KOPT-K1 (cell line): Measurements from ENCODE around the gene IGF2BP3.
A peak's percentile ranks its signal among the peaks of the same experiment; 100 is the strongest.

ENCODE experiments used
- H3K27ac ChIP-seq: fragments of 200-600 bp; sonication (generic); 2 replicates; pipeline ENCODE4 v1.5.1; 2016; ENCODE audit warnings: antibody characterized with exemption, mild to moderate bottlenecking, low read depth, low read length; ENCODE audit not compliant: poor library complexity, severe bottlenecking
- H3K36me3 ChIP-seq: fragments of 200-600 bp; sonication (generic); 2 replicates; pipeline ENCODE4 v1.5.1; 2017; ENCODE audit warnings: antibody characterized with exemption, mild to moderate bottlenecking, low read length, moderate library complexity; ENCODE audit not compliant: insufficient read depth
- H3K9me3 ChIP-seq: fragments of 200-600 bp; sonication (generic); 2 replicates; pipeline ENCODE4 v1.5.1; 2017; ENCODE audit warnings: antibody characterized with exemption, low read length, mild to moderate bottlenecking; ENCODE audit not compliant: insufficient read depth, poor library complexity, severe bottlenecking

Gene IGF2BP3

DNA sequence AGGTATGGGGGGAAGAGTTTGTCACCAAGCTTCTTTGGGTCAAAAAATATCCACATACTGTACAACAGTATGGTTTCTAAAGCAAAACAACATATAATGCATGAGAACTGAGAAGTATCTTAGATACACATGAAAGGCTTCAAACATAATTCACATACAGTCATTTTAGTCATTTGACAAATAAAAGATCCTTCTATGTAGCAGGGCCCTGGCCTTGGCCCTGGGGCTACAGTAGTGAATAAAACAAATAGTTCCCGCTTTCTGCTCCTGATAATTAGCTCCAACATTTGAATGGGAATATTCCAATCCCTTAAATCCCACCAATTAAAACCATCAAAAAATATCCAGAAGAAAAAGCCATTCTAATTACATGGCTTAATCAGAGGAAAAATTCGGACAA, 119.8 kb downstream of the IGF2BP3 start:
- Histone ChIP-seq H3K36me3 (no peaks in the 10 kb centered on the region), H3K9me3 (no peaks in the 10 kb centered on the region), H3K27ac (no peak overlapping the region)

GRCh38 chr7:23349484-23350157, 120.7 kb downstream of the IGF2BP3 start:
- H3K9me3 ChIP-seq, result no peaks in the 10 kb centered on the region
- no peak overlapping the region for H3K27ac ChIP-seq
- H3K36me3 ChIP-seq, result no peaks in the 10 kb centered on the region

- no peaks in the 10 kb centered on the region for H3K9me3 ChIP-seq
- no peaks in the 10 kb centered on the region for H3K36me3 ChIP-seq
- H3K27ac ChIP-seq, result no peak overlapping the region
Measured at GRCh38 chr7:23347682-23348180, 122.6 kb downstream of the IGF2BP3 start.

- H3K36me3 ChIP-seq, result no peaks in the 10 kb centered on the region
Measured at GRCh38 chr7:23347033-23347681, 123.1 kb downstream of the IGF2BP3 start.

DNA sequence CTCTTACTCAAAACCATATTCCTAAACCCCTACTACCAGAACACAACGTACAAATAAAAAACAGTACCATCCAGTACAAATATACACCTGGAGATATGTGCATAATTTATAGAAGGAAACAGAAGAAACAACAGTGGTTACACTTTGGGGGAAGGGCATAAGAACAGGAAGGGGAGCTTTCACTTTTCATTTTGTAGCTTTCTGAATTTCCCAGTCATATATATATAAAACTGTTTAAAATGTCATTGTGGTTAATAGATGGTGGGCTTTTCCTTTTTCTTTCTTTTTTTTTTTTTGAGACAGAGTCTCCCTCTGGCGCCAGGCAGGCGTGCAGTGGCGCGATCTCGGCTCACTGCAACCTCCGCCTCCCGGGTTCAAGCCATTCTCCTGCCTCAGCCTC, 124.0 kb downstream of the IGF2BP3 start:
- H3K36me3 ChIP-seq, result no peaks in the 10 kb centered on the region
- H3K9me3 ChIP-seq, result no peaks in the 10 kb centered on the region
- peak overlapping the region; percentile 47 for H3K27ac ChIP-seq

More at GRCh38 chr7:23347033-23347681, 123.1 kb downstream of the IGF2BP3 start:
- Histone ChIP-seq H3K27ac (no peak overlapping the region), H3K9me3 (no peaks in the 10 kb centered on the region)

DNA sequence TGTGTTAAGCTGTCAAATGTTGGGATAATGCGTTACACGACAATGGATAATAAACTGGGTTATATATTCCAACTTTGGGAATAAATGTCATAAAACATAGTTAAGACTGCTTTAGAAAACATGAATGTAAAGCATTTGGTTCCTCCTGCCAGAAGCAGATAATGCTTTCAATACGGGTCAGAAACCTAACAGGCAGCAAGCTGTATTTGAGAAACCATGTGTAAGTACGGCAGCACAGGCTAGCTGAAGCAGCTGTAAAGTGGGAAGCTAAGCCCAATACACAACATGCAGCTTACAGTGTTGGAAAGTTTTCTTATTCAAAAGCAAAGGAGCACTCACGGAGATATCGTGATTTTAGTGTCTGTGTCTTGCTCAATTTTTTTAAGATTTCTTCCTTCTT, 124.7 kb downstream of the IGF2BP3 start:
- Histone ChIP-seq H3K36me3 (no peaks in the 10 kb centered on the region), H3K27ac (peak overlapping the region; percentile 47), H3K9me3 (no peaks in the 10 kb centered on the region)

DNA sequence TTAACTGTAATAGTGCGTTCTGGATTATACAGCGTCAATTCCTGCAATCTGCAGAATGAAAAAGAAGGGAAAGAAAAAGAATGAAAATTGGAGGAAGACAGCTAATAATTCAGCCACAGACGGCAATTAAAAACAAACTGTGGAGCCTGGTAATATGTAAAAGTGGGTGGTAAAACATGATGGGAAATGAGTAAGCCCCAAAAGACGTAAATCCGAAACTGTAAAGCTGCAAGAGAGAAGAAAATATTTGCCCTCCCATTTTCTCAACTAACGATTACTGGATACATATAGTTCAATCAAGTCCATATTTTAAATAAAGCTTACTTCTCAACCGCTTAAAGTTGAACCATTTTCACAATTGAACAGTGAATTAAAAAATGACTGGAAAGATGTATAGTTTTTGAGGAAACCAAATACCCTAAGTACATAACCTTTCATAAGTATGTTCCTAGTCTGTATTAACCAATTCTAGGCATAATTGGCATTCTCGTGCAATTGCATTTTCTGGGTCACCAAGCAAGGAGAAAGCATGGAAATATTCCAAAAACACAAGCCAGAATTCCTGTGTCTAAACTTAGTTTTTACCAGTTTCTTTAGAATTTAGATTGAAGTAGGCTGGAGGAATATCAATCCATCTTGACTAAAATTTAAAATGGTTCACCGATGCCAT, 126.3 kb downstream of the IGF2BP3 start:
- no peaks in the 10 kb centered on the region for H3K9me3 ChIP-seq
- H3K27ac ChIP-seq, result no peak overlapping the region
- H3K36me3 ChIP-seq, result no peaks in the 10 kb centered on the region

- Histone ChIP-seq H3K27ac (no peak overlapping the region), H3K9me3 (no peaks in the 10 kb centered on the region), H3K36me3 (no peaks in the 10 kb centered on the region)
Measured at GRCh38 chr7:23343102-23343501, 127.2 kb downstream of the IGF2BP3 start.

GRCh38 chr7:23341846-23342598, 128.3 kb downstream of the IGF2BP3 start:
- H3K27ac ChIP-seq, result no peak overlapping the region
- H3K36me3 ChIP-seq, result no peaks in the 10 kb centered on the region
- H3K9me3 ChIP-seq, result no peaks in the 10 kb centered on the region

DNA sequence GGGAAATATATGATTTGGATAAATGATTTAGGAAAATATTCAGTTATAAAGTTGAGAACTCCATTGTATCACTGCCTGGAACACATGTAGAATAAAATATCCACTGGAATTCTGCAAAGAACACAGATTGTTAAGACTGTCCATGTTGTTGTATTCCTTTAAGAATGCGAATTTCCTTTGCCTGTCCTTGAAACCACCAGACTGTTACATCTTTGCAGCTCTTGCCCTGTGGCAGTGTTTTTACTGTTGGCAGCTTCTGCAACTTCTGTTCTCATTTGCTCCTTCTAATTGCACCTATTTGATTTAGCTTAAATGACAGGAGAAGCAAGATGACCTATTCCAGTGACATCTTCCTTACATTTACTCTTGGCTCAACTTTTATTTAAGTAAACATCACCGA, 131.4 kb downstream of the IGF2BP3 start:
- Histone ChIP-seq H3K36me3 (no peaks in the 10 kb centered on the region), H3K27ac (no peak overlapping the region), H3K9me3 (no peaks in the 10 kb centered on the region)

DNA sequence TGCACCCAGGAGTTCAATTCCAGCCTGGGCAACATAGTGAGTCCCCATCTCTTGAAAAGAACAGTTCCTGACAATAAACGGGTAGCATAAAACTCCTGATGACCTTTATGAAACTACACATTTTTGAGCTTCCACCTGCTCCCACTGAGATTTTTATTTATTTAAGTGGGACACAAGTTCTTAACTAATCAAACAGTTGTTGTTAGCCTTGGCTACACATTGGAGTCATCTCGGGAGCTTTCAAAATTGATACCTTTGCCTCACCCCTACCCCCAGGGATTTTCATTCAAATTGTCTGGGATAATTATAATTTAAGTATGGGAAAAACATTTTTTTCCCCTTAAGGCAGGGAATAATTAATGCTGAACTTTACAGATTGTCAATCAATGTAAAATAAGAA, 131.9 kb downstream of the IGF2BP3 start:
- no peak overlapping the region for H3K27ac ChIP-seq
- no peaks in the 10 kb centered on the region for H3K36me3 ChIP-seq
- H3K9me3 ChIP-seq, result no peaks in the 10 kb centered on the region

- Histone ChIP-seq H3K9me3 (no peaks in the 10 kb centered on the region), H3K27ac (no peak overlapping the region), H3K36me3 (no peaks in the 10 kb centered on the region)
Measured at GRCh38 chr7:23337374-23337773, 132.9 kb downstream of the IGF2BP3 start.

DNA sequence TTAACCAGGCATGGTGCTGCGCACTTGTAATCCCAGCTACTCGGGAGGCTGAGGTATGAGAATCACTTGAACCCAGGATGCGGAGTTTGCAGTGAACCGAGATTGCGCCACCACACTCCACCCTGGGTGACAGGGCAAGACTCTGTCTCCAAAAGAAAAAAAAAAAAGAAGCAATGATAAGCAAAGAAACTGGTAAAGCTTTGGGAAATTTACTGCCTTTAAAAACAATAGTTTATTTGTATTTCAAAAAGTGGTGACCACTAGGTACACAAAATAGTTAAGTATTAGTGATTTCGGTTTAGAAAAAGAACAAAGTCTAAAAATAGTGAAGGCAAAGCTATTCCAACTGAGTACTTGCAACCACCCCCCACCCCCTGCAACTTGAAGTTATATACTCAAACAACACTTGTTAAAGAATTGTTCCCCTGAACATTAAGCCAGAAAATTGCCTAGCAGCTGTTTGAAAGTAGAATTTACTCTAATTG, 133.4 kb downstream of the IGF2BP3 start:
- no peak overlapping the region for H3K27ac ChIP-seq

DNA sequence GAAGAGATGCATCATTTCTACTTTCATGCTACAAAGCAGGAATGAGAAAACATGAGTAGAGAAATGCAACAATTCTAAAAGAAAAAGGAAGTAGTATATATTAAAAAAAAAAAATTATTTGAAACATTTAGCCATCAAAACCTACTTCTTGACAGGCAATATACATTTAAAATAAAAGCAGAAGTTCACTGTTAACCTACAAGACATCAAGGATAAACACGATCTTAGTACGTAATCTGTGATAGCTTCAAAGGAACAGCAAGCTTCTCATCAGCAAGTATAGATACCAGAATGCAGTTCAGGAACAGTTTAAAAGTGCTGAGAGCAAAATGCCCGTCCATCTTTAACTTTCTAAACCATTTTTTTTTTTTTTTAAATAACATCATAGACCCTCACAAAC, 134.2 kb downstream of the IGF2BP3 start:
- Histone ChIP-seq H3K9me3 (no peaks in the 10 kb centered on the region), H3K27ac (no peak overlapping the region), H3K36me3 (no peaks in the 10 kb centered on the region)

More for the DNA sequence above, 133.4 kb downstream of the IGF2BP3 start:
- no peaks in the 10 kb centered on the region for H3K9me3 ChIP-seq
- no peaks in the 10 kb centered on the region for H3K36me3 ChIP-seq

DNA sequence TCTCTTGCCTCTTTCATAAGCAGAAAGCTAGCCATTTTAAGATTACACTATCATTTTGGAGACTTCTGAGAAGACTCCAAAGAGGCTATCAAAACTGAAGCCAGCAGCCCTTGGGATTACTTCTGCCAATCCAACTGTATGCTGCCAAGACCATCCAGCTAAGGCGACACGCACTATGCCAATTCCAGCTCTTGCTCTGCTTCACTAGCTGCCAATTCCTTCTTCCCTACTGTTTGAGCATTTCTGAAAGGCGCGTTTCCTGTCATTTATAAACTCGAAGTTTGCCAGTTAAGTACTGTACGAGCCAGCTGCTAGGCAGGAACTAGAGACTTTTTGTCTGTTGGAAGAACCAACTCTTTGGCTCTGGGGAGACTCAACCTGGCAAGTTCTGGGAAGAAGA, 134.7 kb downstream of the IGF2BP3 start:
- no peaks in the 10 kb centered on the region for H3K36me3 ChIP-seq
- H3K27ac ChIP-seq, result no peak overlapping the region
- no peaks in the 10 kb centered on the region for H3K9me3 ChIP-seq
